Measurements from ENCODE around the gene HEYL. TPM values are rescaled to one million over a fixed set of nuclear protein-coding genes. Genes with fewer than 3 reads are reported as not detected.

The HEYL gene
- total RNA-seq, 1 experiment from 2014 or later = 8.8 TPM

- TF ChIP-seq, protein P1, sequence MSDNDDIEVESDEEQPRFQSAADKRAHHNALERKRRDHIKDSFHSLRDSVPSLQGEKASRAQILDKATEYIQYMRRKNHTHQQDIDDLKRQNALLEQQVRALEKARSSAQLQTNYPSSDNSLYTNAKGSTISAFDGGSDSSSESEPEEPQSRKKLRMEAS (IDR thresholded peaks at IDR 0.05) = peak; percentile 64
- TF ChIP-seq YY1 (IDR thresholded peaks at IDR 0.05; ENCODE audit: extremely low read depth, insufficient replicate concordance, low read depth, low read length) (peak; percentile 10), TCF7L2 (IDR thresholded peaks at IDR 0.05; ENCODE audit: borderline replicate concordance, extremely low read depth, insufficient read depth, insufficient read length) (peak; percentile 4), POLR2AphosphoS5 (IDR thresholded peaks at IDR 0.05; ENCODE audit: low read depth, low read length) (peak; percentile 87), POLR2A (IDR thresholded peaks at IDR 0.05; ENCODE audit: borderline replicate concordance, extremely low read depth, insufficient read depth, insufficient read length) (peak; percentile 28)
Measured at GRCh38 chr1:39639305-39640130, at the start of gene HEYL (continued).

- no peak for ATAC-seq
- no peaks in the 10 kb centered on the region for H3K36me3 ChIP-seq (ENCODE audit: control insufficient read depth in 1 of 2, insufficient read depth in 2 of 2, low read length in 2 of 2)
- H2AFZ ChIP-seq (ENCODE audit: low read depth, low read length, poor library complexity, severe bottlenecking) = no peak overlapping the region
- no peaks in the 10 kb centered on the region for H3K9me3 ChIP-seq (ENCODE audit: control insufficient read depth in 1 of 2, insufficient read depth in 1 of 2, low read depth in 1 of 2, low read length in 2 of 2)
- DNase-seq (ENCODE audit: low read depth, low spot score) = no peak
- no peaks in the 10 kb centered on the region for H3K27me3 ChIP-seq (ENCODE audit: insufficient read depth, low read length)
- no peaks in the 10 kb centered on the region for H3K79me2 ChIP-seq (ENCODE audit: insufficient read depth, low read length)
- H3K4me3 ChIP-seq (replicated peaks in 1 of 2; ENCODE audit: low read depth in 1 of 2, low read length in 2 of 2) = no peak overlapping the region
- CTCF ChIA-PET = no interaction called here
- BruUV-seq (replicated peaks) = no TSS peak
- TF ChIP-seq SP1 (IDR thresholded peaks at IDR 0.05; ENCODE audit: low read depth) = no peak
- TF ChIP-seq POLR2AphosphoS5 (IDR thresholded peaks at IDR 0.05; ENCODE audit: low read depth, low read length) = no peak
- no peak for TF ChIP-seq EZH2phosphoT487 (IDR thresholded peaks at IDR 0.05; ENCODE audit: borderline replicate concordance)
- TF ChIP-seq CEBPB (IDR thresholded peaks at IDR 0.05; ENCODE audit: low read depth) = no peak
- TF ChIP-seq CBX3 (IDR thresholded peaks at IDR 0.05; ENCODE audit: low read depth) = no peak
- TF ChIP-seq ZFX (IDR thresholded peaks at IDR 0.05) = no peak
- TF ChIP-seq FOSL1 (IDR thresholded peaks at IDR 0.05; ENCODE audit: low read depth) = no peak
- TF ChIP-seq ELF1 (IDR thresholded peaks at IDR 0.05; ENCODE audit: borderline replicate concordance, low read depth) = no peak
- no peak for TF ChIP-seq RAD21 (IDR thresholded peaks at IDR 0.05; ENCODE audit: low read depth)
- no peak for TF ChIP-seq POLR2A (IDR thresholded peaks at IDR 0.05; ENCODE audit: borderline replicate concordance, extremely low read depth, insufficient read depth, insufficient read length)
- no peak for TF ChIP-seq SIN3A (IDR thresholded peaks at IDR 0.05; ENCODE audit: low read depth)
- TF ChIP-seq, protein P1 (IDR thresholded peaks at IDR 0.05) = no peak
- no peak for TF ChIP-seq EZH2 (IDR thresholded peaks at IDR 0.05)
- TF ChIP-seq ZNF274 (IDR thresholded peaks at IDR 0.05; ENCODE audit: low read depth, low read length) = no peak
- intact Hi-C loops (cut with micrococcal nuclease) = no loop called here
- peaks cover 3 to 20% of the 10 kb centered on the region in 2 experiments; a peak in 2 of 4 replicates for H3K4me1 ChIP-seq (ENCODE audit: control insufficient read depth in 1 of 2, insufficient read depth in 2 of 2, low read length in 2 of 2)
- RAD21 ChIA-PET (ENCODE audit: low non-redundant PET in 1 of 2, low total read pairs in 2 of 2, uncharacterized antibody in 2 of 2, unreplicated experiment in 2 of 2) = no interaction called here
- H3K9ac ChIP-seq (ENCODE audit: low read length) = no peak overlapping the region
- no peaks in the 10 kb centered on the region for H4K20me1 ChIP-seq (ENCODE audit: insufficient read depth)
- POLR2A ChIA-PET = no interaction called here
- no peaks in the 10 kb centered on the region for H3K9me2 ChIP-seq (ENCODE audit: insufficient read depth)
- H3K4me2 ChIP-seq (ENCODE audit: low read length) = no peak overlapping the region
- H3K27ac ChIP-seq (ENCODE audit: low read depth, low read length) = no peak overlapping the region
Measured at GRCh38 chr1:39689214-39689613, 49.8 kb upstream of the HEYL start.

Data from HCT116 (cell line).